Right lobe of liver (tissue), 4 donors: ENCODE results near the gene FAM83D.

ENCODE experiments used
- POLR2A ChIP-seq: fragments of 450-650 bp; IDR thresholded peaks from one replicate; pipeline ENCODE4 v1.6.1; 2017; ENCODE audit warnings: antibody characterized with exemption, mild to moderate bottlenecking
- TF ChIP-seq, protein P1 (sequence below), 4 donors: fragments of 200-600 bp in 3 of 4; fragments of 450-650 bp in 1 of 4; IDR thresholded peaks; one replicate each; pipeline versions ENCODE4 v1.5.1 to v1.8.0; 2016 to 2022; ENCODE audit warnings: antibody characterized with exemption in 4 of 4, mild to moderate bottlenecking in 2 of 4
- donor health status: DM: no; HTN: no; CAD: no.
- donor health status: DM: no; HTN: no; CAD: no.
- donor health status: DM: no; HTN: yes; CAD: no.

DNA sequence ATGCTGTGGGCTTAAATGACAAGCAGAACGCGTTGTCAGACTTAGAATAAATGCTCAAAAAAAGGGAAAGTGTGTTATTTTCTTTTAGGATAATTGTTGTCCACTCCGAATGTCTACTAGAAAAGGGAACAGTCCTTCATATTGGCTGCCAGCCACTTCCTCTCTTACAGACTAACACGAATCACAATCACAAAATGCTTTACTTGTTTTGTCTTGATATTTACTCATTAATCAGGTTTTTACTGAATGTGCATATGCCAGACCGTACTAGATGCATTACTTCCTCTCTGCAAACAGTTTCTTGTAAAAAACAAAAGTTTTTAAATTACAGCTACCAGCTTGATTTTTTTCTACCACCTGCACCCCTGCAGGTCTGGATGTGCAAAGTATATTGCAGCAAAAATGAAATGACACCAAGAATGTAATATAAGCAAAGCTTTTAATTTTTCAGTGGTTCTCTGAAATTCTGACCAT lies 36.7 kb downstream of the FAM83D start:
- no peak for TF ChIP-seq POLR2A
- TF ChIP-seq, protein P1, sequence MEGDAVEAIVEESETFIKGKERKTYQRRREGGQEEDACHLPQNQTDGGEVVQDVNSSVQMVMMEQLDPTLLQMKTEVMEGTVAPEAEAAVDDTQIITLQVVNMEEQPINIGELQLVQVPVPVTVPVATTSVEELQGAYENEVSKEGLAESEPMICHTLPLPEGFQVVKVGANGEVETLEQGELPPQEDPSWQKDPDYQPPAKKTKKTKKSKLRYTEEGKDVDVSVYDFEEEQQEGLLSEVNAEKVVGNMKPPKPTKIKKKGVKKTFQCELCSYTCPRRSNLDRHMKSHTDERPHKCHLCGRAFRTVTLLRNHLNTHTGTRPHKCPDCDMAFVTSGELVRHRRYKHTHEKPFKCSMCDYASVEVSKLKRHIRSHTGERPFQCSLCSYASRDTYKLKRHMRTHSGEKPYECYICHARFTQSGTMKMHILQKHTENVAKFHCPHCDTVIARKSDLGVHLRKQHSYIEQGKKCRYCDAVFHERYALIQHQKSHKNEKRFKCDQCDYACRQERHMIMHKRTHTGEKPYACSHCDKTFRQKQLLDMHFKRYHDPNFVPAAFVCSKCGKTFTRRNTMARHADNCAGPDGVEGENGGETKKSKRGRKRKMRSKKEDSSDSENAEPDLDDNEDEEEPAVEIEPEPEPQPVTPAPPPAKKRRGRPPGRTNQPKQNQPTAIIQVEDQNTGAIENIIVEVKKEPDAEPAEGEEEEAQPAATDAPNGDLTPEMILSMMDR (IDR thresholded peaks at IDR 0.05): no peak
